NB4 (cell line): ENCODE data around the gene NR1H2.

ENCODE experiments used
- CTCF ChIP-seq: IDR thresholded peaks from one replicate; pipeline ENCODE4 v1.5.1; 2012; ENCODE audit warnings: low read depth, low read length
- MAX ChIP-seq: IDR thresholded peaks from 2 replicates; pipeline ENCODE4 v1.6.1; 2011; ENCODE audit warnings: low read depth, low read length
- POLR2A ChIP-seq: IDR thresholded peaks from 2 replicates; pipeline ENCODE4 v1.6.1; 2011; ENCODE audit warnings: mild to moderate bottlenecking; ENCODE audit not compliant: insufficient read length; ENCODE audit errors: extremely low read depth

- TF ChIP-seq CTCF (no peak), MAX (no peak), POLR2A (no peak)
Measured at GRCh38 chr19:50331221-50331993, 44.9 kb upstream of the NR1H2 start.
